PC-3 (cell line): ENCODE results near the gene TMEM214.

Experiments used
- CTCF ChIP-seq: fragments of 300-600 bp; sonication (generic); conservative IDR thresholded peaks from 2 replicates; pipeline ENCODE4 v1.5.1; 2017; ENCODE audit warnings: antibody characterized with exemption, low read depth, mild to moderate bottlenecking, low read length
- EZH2 ChIP-seq: fragments of 300-600 bp; sonication (generic); IDR thresholded peaks from one replicate; pipeline ENCODE4 v1.6.1; 2017; ENCODE audit warnings: antibody characterized with exemption, mild to moderate bottlenecking, low read length; ENCODE audit not compliant: unreplicated experiment
- EZH2phosphoT487 ChIP-seq: fragments of 300-600 bp; sonication (generic); IDR thresholded peaks from 2 replicates; pipeline ENCODE4 v1.6.1; 2018; ENCODE audit warnings: mild to moderate bottlenecking, antibody characterized with exemption, low read length, borderline replicate concordance

GRCh38 chr2:27081984-27082772, 49.4 kb downstream of the TMEM214 start:
- no peak for TF ChIP-seq CTCF
- no peak for TF ChIP-seq EZH2
- no peak for TF ChIP-seq EZH2phosphoT487
